Stimulated activated CD8-positive, alpha-beta memory T cell treated with anti-CD3 and anti-CD28 coated beads, Interleukin-12 subunit alpha, Interleukin-12 subunit beta, amount 100 ng/mL, for 4 hours (primary cell): ENCODE data around the gene LORICRIN.

Experiments
- DNase-seq: peaks from one replicate; pipeline ENCODE4 v3.0.0-alpha.2; 2020; ENCODE audit warnings: low read depth

Gene LORICRIN

DNA sequence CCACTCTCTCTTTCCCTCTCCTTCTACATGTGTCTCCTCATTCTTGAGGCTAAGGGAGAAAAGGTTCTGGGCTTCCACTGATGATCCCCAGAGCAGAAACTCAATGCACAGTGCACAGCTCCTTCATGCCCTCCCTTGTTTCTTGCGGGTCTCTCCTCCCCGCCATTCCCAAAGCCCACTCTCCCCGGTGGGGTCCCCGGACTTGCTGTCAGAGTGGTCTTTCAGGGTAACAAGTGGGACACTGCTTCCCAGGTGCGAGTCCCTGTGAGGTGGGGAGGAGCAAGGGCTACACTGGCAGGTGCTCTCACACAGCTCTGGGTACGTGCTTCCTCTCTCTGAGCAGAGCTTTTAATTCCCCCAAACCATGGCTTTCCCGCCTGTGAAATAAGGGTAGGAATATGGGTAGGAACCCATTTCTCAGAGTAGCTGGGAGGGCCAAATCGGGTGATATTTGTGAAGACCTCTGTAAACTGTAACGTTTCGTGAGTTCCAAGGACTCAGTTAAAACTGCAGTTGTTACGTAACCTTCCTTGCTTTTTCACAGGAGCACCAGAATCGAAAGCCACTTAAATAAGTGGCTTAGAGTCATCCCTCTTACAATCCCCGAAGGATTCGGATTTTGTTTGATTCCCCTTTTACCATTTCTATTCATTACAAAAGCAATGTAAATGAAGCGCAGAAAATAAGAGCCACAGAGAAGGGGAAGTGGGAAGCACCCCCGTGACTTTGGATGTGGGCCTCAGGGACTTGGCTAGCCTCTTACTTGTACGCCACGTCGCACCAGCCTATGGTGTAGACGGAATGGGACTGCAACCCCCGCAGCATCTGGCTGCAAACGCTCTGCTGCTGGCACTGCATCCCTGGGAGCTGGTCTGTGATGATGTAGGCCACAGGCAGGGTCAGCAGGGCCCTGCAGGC lies 47.1 kb downstream of the LORICRIN start:
- DNase-seq, result no peak

DNA sequence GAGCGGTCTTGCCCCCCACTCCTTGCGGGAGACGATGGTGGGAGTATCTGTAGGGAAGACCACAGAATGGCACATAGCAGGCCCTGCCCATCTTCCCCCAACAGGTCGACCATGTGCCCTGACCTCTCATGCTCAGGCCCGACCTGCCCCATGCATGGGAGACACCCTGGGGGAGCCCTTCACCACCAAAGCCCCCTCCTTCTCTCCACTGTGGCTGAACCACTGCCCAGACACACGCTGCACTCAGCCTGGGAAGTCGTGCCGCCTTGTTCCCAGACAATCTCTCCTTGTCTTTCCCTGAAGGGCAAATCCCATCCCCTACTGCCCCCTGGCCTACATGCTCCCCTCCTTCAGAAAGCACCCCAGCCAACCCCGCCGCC lies 47.7 kb downstream of the LORICRIN start:
- DNase-seq, result no peak

- no peak for DNase-seq
Measured at GRCh38 chr1:153308540-153308939, 49.1 kb downstream of the LORICRIN start.

- no peak for DNase-seq
Measured at GRCh38 chr1:153309441-153309840, 50.0 kb downstream of the LORICRIN start.

DNA sequence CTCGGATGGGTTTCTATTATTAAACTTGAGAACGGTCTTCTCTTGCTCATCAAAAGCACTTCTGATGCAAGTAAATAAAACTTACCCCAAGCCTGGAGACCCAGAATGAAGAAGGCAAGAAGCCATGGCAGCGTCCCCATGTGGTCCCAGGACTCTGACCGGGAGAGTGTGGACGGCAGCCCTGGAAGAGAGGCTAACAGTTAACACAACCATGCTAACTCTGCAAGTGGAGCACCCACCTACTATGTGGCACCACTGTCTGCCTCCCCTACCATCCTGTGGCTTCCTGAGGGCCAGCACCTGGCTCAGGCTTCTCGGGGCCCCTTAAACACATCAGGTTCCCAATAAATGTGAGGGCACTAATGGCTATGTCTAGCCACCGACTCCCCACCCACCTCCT lies 51.0 kb downstream of the LORICRIN start:
- no peak for DNase-seq
